RWPE1 (cell line): Measurements from ENCODE around the gene GUCY1A2.

Experiments
- CTCF ChIA-PET: fragments of 350-600 bp; sonication (Branson Sonifier 250); formaldehyde crosslinking; extraction: SDS; loops from one replicate; lab custom pipeline; 2021; lab: Yijun Ruan, JAX
- POLR2A ChIA-PET: fragments of 400-600 bp; formaldehyde crosslinking; extraction: SDS; loops from one replicate; lab custom pipeline; 2020; ENCODE audit warnings: antibody characterized with exemption; ENCODE audit not compliant: low non-redundant PET; lab: Yijun Ruan, JAX
- DNase-seq: peaks from one replicate; pipeline ENCODE4 v3.0.0; 2012; ENCODE audit warnings: low spot score
- H3K27ac ChIP-seq: fragments of 450-650 bp; 2 replicates; pipeline ENCODE4 v1.5.1; 2017
- TF ChIP-seq, protein P1 (sequence below): fragments of 450-650 bp; conservative IDR thresholded peaks from 2 replicates; pipeline ENCODE4 v1.5.1; 2017; ENCODE audit warnings: low read depth, mild to moderate bottlenecking

GUCY1A2 gene

GRCh38 chr11:106879029-106879428 is 139.2 kb downstream of the GUCY1A2 start:
- ChIA-PET POLR2A (no interaction called here), CTCF (no interaction called here)
- DNase-seq = no peak
- no peak overlapping the region for H3K27ac ChIP-seq
- TF ChIP-seq, protein P1, sequence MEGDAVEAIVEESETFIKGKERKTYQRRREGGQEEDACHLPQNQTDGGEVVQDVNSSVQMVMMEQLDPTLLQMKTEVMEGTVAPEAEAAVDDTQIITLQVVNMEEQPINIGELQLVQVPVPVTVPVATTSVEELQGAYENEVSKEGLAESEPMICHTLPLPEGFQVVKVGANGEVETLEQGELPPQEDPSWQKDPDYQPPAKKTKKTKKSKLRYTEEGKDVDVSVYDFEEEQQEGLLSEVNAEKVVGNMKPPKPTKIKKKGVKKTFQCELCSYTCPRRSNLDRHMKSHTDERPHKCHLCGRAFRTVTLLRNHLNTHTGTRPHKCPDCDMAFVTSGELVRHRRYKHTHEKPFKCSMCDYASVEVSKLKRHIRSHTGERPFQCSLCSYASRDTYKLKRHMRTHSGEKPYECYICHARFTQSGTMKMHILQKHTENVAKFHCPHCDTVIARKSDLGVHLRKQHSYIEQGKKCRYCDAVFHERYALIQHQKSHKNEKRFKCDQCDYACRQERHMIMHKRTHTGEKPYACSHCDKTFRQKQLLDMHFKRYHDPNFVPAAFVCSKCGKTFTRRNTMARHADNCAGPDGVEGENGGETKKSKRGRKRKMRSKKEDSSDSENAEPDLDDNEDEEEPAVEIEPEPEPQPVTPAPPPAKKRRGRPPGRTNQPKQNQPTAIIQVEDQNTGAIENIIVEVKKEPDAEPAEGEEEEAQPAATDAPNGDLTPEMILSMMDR = no peak

DNA sequence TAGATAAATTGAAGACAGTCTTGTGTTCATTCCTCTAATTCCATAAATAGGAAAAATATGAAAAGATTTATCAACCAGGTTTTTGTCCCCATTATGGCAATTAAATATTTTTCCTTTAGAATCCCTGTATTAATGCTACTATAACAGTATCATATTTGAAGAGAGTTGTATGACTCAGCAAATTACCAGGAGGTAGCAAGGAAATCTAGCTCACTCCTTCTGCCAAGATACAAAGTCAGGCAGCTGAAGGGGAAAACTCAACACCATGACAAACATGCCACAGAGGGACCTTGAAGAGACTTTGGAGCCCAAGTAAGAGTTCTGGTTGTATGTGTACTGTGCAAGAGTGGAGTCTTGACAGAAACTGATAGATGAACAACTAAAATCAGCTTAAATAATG is 143.3 kb downstream of the GUCY1A2 start:
- DNase-seq = no peak
- ChIA-PET POLR2A (no interaction called here), CTCF (no interaction called here)
- TF ChIP-seq, protein P1 = no peak
- H3K27ac ChIP-seq = no peak overlapping the region

DNA sequence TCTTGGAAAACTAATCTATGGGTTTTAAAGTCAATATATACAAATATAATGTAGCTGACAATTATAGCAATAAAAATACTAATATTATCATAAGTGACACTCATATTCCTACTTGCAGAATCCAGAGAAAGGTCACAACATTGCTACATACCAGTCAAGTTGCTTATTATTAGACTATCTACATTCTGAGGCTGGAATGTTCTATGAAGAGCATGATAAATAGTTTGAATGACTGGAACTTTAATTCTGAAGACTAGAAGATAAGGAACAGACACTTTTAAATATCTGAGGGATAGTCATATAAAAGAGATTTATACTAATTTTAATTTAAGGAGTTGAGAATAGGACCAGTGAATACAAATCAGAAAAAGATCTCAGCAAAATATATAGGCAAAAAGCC is 146.0 kb downstream of the GUCY1A2 start:
- H3K27ac ChIP-seq = no peak overlapping the region
- CTCF ChIA-PET = no interaction called here
- DNase-seq = no peak
- TF ChIP-seq, protein P1 = no peak
- POLR2A ChIA-PET = no interaction called here

GRCh38 chr11:106858200-106858599 is 160.1 kb downstream of the GUCY1A2 start:
- no peak for DNase-seq
- POLR2A ChIA-PET = no interaction called here
- TF ChIP-seq, protein P1 = no peak
- CTCF ChIA-PET = no interaction called here
- no peak overlapping the region for H3K27ac ChIP-seq

GRCh38 chr11:106856566-106856965 is 161.7 kb downstream of the GUCY1A2 start:
- CTCF ChIA-PET = no interaction called here
- no peak for DNase-seq
- H3K27ac ChIP-seq = no peak overlapping the region
- POLR2A ChIA-PET = no interaction called here
- TF ChIP-seq, protein P1 = no peak

DNA sequence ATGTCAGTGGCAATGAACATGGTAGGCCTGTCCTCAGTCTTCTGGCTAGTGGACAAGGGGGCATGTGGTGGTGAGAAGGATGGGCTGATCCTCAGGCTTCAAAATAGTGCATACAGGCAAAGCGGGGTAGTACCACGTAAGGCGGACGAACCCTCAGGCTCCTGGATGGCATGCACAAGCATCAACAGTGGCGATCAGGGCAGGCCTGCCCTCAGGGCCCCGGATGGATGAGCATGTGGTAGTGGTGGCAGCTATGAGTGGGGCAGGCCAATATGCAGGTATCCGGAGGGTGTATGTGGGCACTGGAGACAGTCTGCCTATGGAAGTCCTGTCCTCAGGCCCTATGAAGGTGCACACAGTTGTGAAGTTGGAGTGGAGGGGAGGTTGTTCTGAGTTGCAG is 163.8 kb downstream of the GUCY1A2 start:
- ChIA-PET CTCF (no interaction called here), POLR2A (no interaction called here)
- no peak overlapping the region for H3K27ac ChIP-seq
- DNase-seq = no peak
- TF ChIP-seq, protein P1 = no peak
